GM12892 (cell line): ENCODE results near the gene CACNB4.

Experiments used
- POLR2A ChIP-seq: IDR thresholded peaks from 2 replicates; pipeline ENCODE4 v1.6.1; 2011; ENCODE audit warnings: low read depth, low read length, control low read depth
- POLR2AphosphoS5 ChIP-seq: IDR thresholded peaks from 2 replicates; pipeline ENCODE4 v1.6.1; 2011; ENCODE audit warnings: low read depth, low read length, control low read depth
- TAF1 ChIP-seq: IDR thresholded peaks from 2 replicates; pipeline ENCODE4 v1.6.1; 2011; ENCODE audit warnings: low read depth, mild to moderate bottlenecking, control low read depth, low read length, borderline replicate concordance

- TF ChIP-seq POLR2AphosphoS5 = no peak
- TF ChIP-seq TAF1 = no peak
- TF ChIP-seq POLR2A = no peak
Measured at GRCh38 chr2:152061383-152061782, 37.5 kb downstream of the CACNB4 start.
